ENCODE data around the gene ZNF519.

DNA sequence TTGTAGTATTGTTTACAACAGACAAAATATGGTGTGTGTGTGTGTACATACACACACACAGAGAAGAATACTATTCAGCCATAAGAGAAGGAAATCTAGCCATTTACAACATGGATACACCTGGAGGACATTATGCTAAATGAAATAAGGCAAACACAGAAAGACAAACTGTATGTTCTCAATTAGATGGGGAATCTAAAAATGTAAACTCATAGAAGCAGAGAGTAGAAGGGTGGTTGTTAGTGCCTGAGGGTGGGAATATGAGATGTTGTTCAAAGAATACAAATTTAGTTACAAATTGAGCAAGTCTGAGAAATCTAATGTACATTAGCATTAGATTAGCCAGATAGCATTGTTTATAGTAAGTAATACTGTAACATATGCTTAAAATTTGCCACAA is 11.3 kb downstream of the ZNF519 start:
- TF ChIP-seq, protein P1, sequence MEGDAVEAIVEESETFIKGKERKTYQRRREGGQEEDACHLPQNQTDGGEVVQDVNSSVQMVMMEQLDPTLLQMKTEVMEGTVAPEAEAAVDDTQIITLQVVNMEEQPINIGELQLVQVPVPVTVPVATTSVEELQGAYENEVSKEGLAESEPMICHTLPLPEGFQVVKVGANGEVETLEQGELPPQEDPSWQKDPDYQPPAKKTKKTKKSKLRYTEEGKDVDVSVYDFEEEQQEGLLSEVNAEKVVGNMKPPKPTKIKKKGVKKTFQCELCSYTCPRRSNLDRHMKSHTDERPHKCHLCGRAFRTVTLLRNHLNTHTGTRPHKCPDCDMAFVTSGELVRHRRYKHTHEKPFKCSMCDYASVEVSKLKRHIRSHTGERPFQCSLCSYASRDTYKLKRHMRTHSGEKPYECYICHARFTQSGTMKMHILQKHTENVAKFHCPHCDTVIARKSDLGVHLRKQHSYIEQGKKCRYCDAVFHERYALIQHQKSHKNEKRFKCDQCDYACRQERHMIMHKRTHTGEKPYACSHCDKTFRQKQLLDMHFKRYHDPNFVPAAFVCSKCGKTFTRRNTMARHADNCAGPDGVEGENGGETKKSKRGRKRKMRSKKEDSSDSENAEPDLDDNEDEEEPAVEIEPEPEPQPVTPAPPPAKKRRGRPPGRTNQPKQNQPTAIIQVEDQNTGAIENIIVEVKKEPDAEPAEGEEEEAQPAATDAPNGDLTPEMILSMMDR (IDR thresholded peaks at IDR 0.05): no peak
- TF ChIP-seq ZFX (IDR thresholded peaks at IDR 0.05; ENCODE audit: borderline replicate concordance): no peak

All from 22Rv1 (cell line).